Ishikawa (cell line): ENCODE results near the gene VPS26C.

ENCODE experiments used
- CEBPB ChIP-seq: IDR thresholded peaks from 2 replicates; pipeline ENCODE4 v1.6.1; 2012
- CREB1 ChIP-seq: IDR thresholded peaks from 2 replicates; pipeline ENCODE4 v1.6.1; 2012; ENCODE audit warnings: low read depth
- EGR1 ChIP-seq: IDR thresholded peaks from 2 replicates; pipeline ENCODE4 v1.6.1; 2012
- EP300 ChIP-seq: IDR thresholded peaks from 2 replicates; pipeline ENCODE4 v1.6.1; 2012; ENCODE audit warnings: borderline replicate concordance
- FOXM1 ChIP-seq: IDR thresholded peaks from 2 replicates; pipeline ENCODE4 v1.6.1; 2012; ENCODE audit warnings: low read depth, borderline replicate concordance
- MAX ChIP-seq: IDR thresholded peaks from 2 replicates; pipeline ENCODE4 v1.6.1; 2012
- NFIC ChIP-seq: IDR thresholded peaks from 2 replicates; pipeline ENCODE4 v1.6.1; 2012
- RAD21 ChIP-seq: IDR thresholded peaks from 2 replicates; pipeline ENCODE4 v1.6.1; 2012; ENCODE audit warnings: low read depth
- REST ChIP-seq: IDR thresholded peaks from 2 replicates; pipeline ENCODE4 v1.6.1; 2012; ENCODE audit warnings: low read depth, mild to moderate bottlenecking
- TAF1 ChIP-seq: IDR thresholded peaks from 2 replicates; pipeline ENCODE4 v1.6.1; 2012; ENCODE audit warnings: low read depth, mild to moderate bottlenecking
- TCF12 ChIP-seq: IDR thresholded peaks from 2 replicates; pipeline ENCODE4 v1.6.1; 2012; ENCODE audit warnings: low read depth
- TEAD4 ChIP-seq: IDR thresholded peaks from 2 replicates; pipeline ENCODE4 v1.6.1; 2012
- USF1 ChIP-seq: IDR thresholded peaks from 2 replicates; pipeline ENCODE4 v1.6.1; 2012
- YY1 ChIP-seq: IDR thresholded peaks from 2 replicates; pipeline ENCODE4 v1.6.1; 2012; ENCODE audit warnings: low read depth
- ZBTB7A ChIP-seq: IDR thresholded peaks from 2 replicates; pipeline ENCODE4 v1.6.1; 2012; ENCODE audit warnings: low read depth

The VPS26C gene

DNA sequence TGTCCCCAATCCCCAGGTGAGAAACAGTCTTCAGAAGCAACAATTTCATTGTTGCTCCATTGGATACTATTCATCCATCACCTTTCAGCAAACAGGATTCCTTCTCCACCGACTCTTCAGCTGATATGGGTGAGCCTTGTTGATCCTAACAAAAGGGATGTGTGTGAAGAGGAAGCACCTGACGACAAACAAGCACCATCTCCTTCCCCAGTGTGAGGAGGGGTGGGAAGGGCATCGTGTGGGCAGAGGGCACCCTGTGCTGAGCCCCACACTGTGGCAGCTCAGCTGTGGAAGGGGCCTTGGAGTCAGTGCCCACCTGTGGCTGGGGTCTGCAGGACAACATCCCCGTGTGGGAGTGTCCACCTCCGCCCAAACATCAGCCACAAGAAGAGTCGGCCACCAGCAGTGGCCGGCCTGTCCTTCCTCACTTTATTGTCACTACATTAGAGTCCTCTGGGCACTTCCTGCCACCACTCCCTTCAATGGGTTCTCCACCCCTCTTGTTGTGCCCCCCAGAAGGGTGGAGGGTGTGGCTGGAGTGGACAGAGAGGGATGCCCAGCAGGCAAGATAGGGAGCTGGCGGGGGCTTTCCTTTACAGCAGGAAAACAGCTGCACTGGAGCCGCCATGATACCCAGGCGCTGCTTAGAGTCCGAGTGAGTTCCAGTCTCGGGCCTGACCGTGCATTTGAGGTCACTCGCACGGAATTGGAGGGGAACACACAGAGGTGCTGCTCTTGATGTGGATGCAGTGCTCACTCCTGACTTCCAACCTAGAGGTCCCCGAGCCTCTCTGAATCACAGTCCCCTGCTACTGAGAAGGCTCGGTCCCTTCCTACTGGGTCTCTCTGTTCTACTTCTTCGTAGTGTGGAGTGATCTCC, 40.9 kb downstream of the VPS26C start:
- TF ChIP-seq TCF12 (no peak), CEBPB (no peak), MAX (no peak), RAD21 (no peak), EGR1 (no peak), TEAD4 (no peak), TAF1 (no peak), REST (no peak), EP300 (no peak), ZBTB7A (no peak), NFIC (no peak), USF1 (no peak), CREB1 (no peak), FOXM1 (no peak), YY1 (no peak)

DNA sequence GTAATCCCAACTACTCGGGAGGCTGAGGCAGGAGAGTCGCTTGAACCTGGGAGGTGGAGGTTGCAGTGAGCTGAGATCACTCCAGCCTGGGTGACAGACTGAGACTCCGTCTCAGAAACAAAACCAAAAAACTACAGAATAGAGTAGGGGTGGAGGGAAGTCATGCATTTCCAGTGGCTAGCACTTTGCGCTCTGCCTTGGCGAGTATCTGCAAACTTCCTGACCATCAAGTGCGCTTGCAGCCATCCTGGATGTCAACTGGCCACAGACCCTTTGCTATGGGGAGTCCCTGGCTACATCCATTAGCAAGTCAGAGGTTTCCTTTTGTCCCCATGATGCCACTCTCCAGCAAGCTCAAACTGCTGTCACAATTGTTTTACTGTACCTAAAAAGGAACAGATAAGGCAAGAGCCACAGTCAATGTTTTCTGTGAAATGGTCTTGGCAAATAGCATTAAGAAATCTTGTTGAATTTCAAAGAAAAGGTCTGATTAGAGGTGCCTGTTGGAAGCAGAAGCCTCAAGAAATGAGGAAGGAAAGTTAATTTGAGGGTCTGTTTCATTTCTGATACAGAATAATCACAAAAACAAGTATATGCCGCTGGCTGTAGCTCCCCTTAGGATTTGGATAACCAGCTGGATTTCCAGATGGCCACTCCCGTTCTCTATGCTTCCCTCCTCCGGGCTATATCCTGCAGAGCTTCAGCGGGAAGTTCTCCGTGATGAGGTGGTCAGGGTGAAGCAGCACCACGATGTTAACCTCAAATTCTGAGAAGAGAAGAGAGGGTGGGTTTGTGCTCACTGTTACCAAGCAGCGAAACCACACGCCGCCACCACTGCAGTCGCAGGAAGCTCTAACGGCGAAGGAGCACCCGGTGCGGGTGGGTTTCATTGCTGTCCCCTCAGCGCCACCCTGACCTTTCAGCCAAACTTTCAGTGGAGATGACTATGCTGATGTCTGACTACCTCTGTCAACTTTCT, 42.0 kb downstream of the VPS26C start:
- TF ChIP-seq RAD21 (no peak), TAF1 (no peak), MAX (no peak), EP300 (no peak), FOXM1 (no peak), YY1 (no peak), TCF12 (no peak), ZBTB7A (no peak), USF1 (no peak), TEAD4 (no peak), CEBPB (no peak), REST (no peak), NFIC (no peak), CREB1 (no peak), EGR1 (no peak)

DNA sequence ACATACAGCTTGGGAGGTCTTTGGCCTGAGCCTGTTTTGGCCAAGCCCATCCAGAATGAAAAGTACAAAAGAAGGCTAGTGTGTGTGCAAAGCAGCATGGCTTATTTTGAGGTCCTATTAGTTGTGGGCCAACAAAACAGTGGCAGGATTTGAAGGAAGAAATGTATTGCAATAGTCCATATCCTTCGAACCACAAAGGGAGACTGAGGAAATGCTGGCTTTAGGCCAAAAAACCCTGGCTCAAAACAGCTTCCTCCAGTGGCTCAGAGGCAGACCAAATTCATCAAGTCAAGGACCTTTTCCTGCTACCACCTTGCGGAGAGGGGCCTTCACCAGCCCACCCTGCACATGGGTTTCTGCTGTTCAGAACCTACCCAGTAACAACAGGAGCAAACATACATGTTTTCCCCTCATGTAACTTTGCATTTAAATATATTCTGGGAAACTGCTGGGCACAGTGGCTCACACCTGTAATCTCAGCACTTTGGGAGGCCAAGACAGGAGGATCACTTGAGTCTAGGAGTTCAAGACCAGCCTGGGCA, 43.3 kb downstream of the VPS26C start:
- TF ChIP-seq TEAD4 (no peak), EGR1 (no peak)

- TF ChIP-seq MAX (peak; percentile 43; the same call in 1 of the 2 replicates), TEAD4 (no peak), CREB1 (no peak), TAF1 (no peak), USF1 (peak; percentile 88)
Measured at GRCh38 chr21:37220981-37221664, 46.0 kb downstream of the VPS26C start.
